ENCODE results near the gene ORM1.

GRCh38 chr9:114309096-114309495 lies 13.8 kb upstream of the ORM1 start:
- TF ChIP-seq GFI1B (tag by site-specific recombination; IDR thresholded peaks at IDR 0.05) (no peak), CTCF (tag by site-specific recombination; IDR thresholded peaks at IDR 0.05) (no peak), PRDM4 (tag by site-specific recombination; IDR thresholded peaks at IDR 0.05) (no peak), PATZ1 (tag by site-specific recombination; IDR thresholded peaks at IDR 0.05) (no peak)

Data from HEK293 (cell line).